ENCODE measurements around the gene ABCA1. TPM values are rescaled to one million over a fixed set of nuclear protein-coding genes. Genes with fewer than 3 reads are reported as not detected.
A peak's percentile ranks its signal among the peaks of the same experiment; 100 is the strongest.

Gene ABCA1
- total and polyA plus RNA-seq, 2 of the 4 experiments (the other 2 are of a cell fraction) = 5.8 to 52.2 TPM

DNA sequence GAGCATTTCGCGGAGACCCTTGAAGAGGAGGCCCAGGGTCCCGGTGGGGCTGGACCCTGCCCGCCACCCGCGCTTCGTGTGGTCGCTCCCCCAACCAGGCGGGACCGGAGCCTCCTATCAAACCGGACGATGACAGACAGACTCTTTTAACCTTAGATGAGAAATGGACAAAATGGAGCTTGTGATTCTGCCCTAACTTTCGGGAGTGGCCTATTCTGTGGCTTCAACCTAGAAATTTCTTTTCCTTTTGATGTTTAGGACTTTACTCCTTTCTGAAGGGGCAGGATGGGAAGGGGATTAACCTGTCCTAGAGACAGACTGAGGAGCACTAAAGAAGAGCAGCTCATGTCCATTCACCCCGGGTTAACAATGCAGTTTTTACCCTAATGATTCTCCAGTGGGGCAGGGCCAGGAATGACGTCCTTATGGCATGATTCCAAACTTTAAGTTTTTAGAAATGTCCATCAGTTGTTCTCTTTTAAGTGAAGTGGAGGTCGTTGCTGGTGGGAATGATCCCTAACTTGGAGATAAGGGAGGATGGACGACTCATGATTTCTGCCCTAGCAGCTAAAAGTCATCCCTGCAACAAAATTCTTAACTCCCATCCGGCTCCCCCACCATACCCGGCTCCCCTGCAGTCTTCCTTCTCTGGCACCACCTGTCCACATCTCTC is 179.5 kb downstream of the ABCA1 start:
- intact Hi-C loops (cut with micrococcal nuclease) = loop anchor here (5.0 kb wide), 1 partner anchor 656 kb away; the partner anchor contains the start of gene SMC2
- Histone ChIP-seq H2BK120ac (ENCODE audit: low read depth, low read length) (peak overlapping the region; percentile 73), H3K18ac (ENCODE audit: low read depth, low read length) (peak overlapping the region; percentile 5), H3K36me3 (ENCODE audit: control insufficient read depth, insufficient read depth, low read length) (peaks cover 1% of the 10 kb centered on the region; the same call in 1 of the 2 replicates), H3K4me2 (ENCODE audit: low read depth, low read length) (peak overlapping the region; percentile 99), H2AK5ac (ENCODE audit: low read depth, low read length) (0 out of 2 replicates have a peak overlapping the region, but pooled peaks have one; percentile 3), H2BK20ac (ENCODE audit: low read depth, low read length) (no peak overlapping the region), H3K27ac (ENCODE audit: insufficient read depth, low read length) (peak overlapping the region; percentile 83), H3K56ac (ENCODE audit: extremely low read depth, insufficient read depth, low read length) (peak overlapping the region; percentile 59), H3K4ac (ENCODE audit: low read depth, low read length) (peak overlapping the region; percentile 86), H4K5ac (ENCODE audit: low read depth, low read length) (peak overlapping the region; percentile 31), H3K4me3 (ENCODE audit: insufficient read depth, low read depth, low read length) (peak overlapping the region; percentile 80), H3K9me3 (ENCODE audit: control insufficient read depth, insufficient read depth, low read length) (no peaks in the 10 kb centered on the region), H3K27me3 (ENCODE audit: control insufficient read depth, insufficient read depth, low read length) (no peaks in the 10 kb centered on the region), H2AK9ac (replicated peaks; ENCODE audit: low read depth, low read length, poor library complexity) (peak overlapping the region; percentile 99), H2BK5ac (ENCODE audit: low read depth, low read length, poor library complexity, severe bottlenecking) (peak overlapping the region; percentile 93), H2BK15ac (ENCODE audit: low read depth, low read length) (0 out of 3 replicates have a peak overlapping the region, but pooled peaks have one; percentile 32), H4K91ac (ENCODE audit: insufficient read depth, low read depth, low read length) (peak overlapping the region; percentile 59), H3K9ac (ENCODE audit: low read depth, low read length) (peak overlapping the region; percentile 71), H3K23ac (ENCODE audit: low read depth, low read length) (peak overlapping the region; percentile 98), H2AFZ (replicated peaks; ENCODE audit: low read length, poor library complexity) (peak overlapping the region; percentile 100), H4K20me1 (ENCODE audit: insufficient read depth, low read length) (no peaks in the 10 kb centered on the region), H3K79me1 (ENCODE audit: low read depth in 1 of 2, low read length in 2 of 2) (peaks cover 11 to 24% of the 10 kb centered on the region in 2 experiments), H4K8ac (ENCODE audit: low read depth in 2 of 2, low read length in 2 of 2) (peak overlapping the region; percentile 60 to 95; a peak in 3 of 4 replicates), H3K4me1 (ENCODE audit: control insufficient read depth, insufficient read depth, low read length) (peaks cover 2% of the 10 kb centered on the region; the same call in 1 of the 2 replicates), H3K14ac (replicated peaks; ENCODE audit: low read depth, low read length) (peak overlapping the region; percentile 97), H3K9me1 (ENCODE audit: insufficient read depth, low read length) (no peaks in the 10 kb centered on the region)
- TF ChIP-seq, protein P1, sequence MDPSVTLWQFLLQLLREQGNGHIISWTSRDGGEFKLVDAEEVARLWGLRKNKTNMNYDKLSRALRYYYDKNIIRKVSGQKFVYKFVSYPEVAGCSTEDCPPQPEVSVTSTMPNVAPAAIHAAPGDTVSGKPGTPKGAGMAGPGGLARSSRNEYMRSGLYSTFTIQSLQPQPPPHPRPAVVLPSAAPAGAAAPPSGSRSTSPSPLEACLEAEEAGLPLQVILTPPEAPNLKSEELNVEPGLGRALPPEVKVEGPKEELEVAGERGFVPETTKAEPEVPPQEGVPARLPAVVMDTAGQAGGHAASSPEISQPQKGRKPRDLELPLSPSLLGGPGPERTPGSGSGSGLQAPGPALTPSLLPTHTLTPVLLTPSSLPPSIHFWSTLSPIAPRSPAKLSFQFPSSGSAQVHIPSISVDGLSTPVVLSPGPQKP (IDR thresholded peaks at IDR 0.05; ENCODE audit: borderline replicate concordance, low read depth, low read length) = no peak
- TF ChIP-seq, protein P2, sequence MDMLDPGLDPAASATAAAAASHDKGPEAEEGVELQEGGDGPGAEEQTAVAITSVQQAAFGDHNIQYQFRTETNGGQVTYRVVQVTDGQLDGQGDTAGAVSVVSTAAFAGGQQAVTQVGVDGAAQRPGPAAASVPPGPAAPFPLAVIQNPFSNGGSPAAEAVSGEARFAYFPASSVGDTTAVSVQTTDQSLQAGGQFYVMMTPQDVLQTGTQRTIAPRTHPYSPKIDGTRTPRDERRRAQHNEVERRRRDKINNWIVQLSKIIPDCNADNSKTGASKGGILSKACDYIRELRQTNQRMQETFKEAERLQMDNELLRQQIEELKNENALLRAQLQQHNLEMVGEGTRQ (IDR thresholded peaks at IDR 0.05; ENCODE audit: low read depth, low read length) = no peak
- no peak for TF ChIP-seq MXI1 (IDR thresholded peaks at IDR 0.05; ENCODE audit: borderline replicate concordance, low read depth, low read length)
- no peak for TF ChIP-seq NFE2L2 (IDR thresholded peaks at IDR 0.05; ENCODE audit: low read depth, low read length)
- TF ChIP-seq, protein P3, sequence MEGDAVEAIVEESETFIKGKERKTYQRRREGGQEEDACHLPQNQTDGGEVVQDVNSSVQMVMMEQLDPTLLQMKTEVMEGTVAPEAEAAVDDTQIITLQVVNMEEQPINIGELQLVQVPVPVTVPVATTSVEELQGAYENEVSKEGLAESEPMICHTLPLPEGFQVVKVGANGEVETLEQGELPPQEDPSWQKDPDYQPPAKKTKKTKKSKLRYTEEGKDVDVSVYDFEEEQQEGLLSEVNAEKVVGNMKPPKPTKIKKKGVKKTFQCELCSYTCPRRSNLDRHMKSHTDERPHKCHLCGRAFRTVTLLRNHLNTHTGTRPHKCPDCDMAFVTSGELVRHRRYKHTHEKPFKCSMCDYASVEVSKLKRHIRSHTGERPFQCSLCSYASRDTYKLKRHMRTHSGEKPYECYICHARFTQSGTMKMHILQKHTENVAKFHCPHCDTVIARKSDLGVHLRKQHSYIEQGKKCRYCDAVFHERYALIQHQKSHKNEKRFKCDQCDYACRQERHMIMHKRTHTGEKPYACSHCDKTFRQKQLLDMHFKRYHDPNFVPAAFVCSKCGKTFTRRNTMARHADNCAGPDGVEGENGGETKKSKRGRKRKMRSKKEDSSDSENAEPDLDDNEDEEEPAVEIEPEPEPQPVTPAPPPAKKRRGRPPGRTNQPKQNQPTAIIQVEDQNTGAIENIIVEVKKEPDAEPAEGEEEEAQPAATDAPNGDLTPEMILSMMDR (conservative IDR thresholded peaks at IDR 0.05; ENCODE audit: low read depth, low read length) = no peak
- WGBS, 2 experiments (ENCODE audit: extremely low coverage in 2 of 2, insufficient read length in 1 of 2) = 0% methylated on average over 1 of the region's 19 CpGs; no CpG with 5 or more reads in 1 of the 2 experiments
- peak; percentile 2; the same call in 1 of the 2 replicates for ATAC-seq (ENCODE audit: low read depth)
- no TSS peak for BruUV-seq (replicated peaks)
- dilution Hi-C loops (cut with HindIII; ENCODE audit: low sequenced_read_pairs, unreplicated experiment) = no loop called here
- POLR2A ChIA-PET (ENCODE audit: unreplicated experiment) = no interaction called here
- DNase-seq = peak; percentile 13
- CTCF ChIA-PET = no interaction called here
- in situ Hi-C loops (cut with MboI; ENCODE audit: low sequenced_read_pairs) = no loop called here
